22Rv1 (cell line): ENCODE data around the gene CACNG3.

Experiments
- CTCF ChIP-seq: fragments of 450-650 bp; IDR thresholded peaks from 2 replicates; pipeline ENCODE4 v1.5.1; 2017; ENCODE audit warnings: mild to moderate bottlenecking
- ZFX ChIP-seq: fragments of 450-650 bp; IDR thresholded peaks from 2 replicates; pipeline ENCODE4 v1.6.1; 2017; ENCODE audit warnings: antibody characterized with exemption, borderline replicate concordance

DNA sequence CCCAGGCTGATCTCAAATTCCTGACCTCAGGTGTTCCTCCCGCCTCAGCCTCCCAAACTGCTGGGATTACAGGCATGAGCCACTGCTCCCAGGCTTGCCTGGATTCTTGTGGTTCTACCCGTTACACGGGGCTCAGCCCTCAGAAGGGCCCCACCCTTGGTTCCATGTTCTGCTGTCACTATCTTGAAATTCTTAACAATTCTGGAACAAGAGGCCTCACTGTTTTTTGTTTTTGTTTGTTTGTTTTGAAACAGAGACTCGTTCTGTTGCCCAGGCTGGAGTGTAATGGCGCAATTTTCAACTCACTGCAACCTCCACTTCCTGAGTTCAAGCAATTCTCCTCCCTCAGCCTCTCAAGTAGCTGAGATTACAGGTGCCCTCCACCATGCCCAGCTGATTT, 96.6 kb downstream of the CACNG3 start:
- TF ChIP-seq CTCF (no peak), ZFX (no peak)
